Subcutaneous adipose tissue (tissue), 4 donors: ENCODE measurements around the gene TSHB. TPM values are rescaled to one million over a fixed set of nuclear protein-coding genes. Genes with fewer than 3 reads are reported as not detected.

Source experiments
- total RNA-seq, 4 donors: library from RNA; depleted of rRNA; stranded (reverse); fragments of >200 nt; gene quantifications; one replicate each; pipeline ENCODE4 v1.1.0, GENCODE V29; 2016
- TF ChIP-seq, protein P1 (sequence below): fragments of 450-650 bp; IDR thresholded peaks from one replicate; pipeline ENCODE4 v1.5.1; 2016; ENCODE audit warnings: low read depth, mild to moderate bottlenecking, control low read depth, antibody characterized with exemption, moderate library complexity

Gene TSHB
- total RNA-seq, 4 donors from 2014 or later = not detected

DNA sequence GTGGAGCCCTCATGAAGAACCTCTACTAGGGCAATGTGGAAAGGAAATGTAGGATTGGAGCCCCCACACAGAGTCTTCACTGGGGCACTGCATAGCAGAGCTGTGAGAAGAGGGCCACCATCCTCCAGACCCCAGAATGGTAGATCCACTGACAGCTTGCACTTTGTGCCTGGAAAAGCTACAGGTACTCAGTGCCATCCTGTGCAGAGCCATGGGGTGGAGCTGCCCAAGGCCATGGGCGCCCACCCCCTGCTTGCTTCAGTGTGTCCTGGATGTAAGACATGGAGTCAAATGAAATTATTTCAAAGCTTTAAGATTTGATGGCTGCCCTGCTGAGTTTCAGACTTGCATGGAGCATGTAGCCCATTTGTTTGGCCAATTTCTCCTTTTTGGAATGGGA, 17.2 kb upstream of the TSHB start:
- TF ChIP-seq, protein P1, sequence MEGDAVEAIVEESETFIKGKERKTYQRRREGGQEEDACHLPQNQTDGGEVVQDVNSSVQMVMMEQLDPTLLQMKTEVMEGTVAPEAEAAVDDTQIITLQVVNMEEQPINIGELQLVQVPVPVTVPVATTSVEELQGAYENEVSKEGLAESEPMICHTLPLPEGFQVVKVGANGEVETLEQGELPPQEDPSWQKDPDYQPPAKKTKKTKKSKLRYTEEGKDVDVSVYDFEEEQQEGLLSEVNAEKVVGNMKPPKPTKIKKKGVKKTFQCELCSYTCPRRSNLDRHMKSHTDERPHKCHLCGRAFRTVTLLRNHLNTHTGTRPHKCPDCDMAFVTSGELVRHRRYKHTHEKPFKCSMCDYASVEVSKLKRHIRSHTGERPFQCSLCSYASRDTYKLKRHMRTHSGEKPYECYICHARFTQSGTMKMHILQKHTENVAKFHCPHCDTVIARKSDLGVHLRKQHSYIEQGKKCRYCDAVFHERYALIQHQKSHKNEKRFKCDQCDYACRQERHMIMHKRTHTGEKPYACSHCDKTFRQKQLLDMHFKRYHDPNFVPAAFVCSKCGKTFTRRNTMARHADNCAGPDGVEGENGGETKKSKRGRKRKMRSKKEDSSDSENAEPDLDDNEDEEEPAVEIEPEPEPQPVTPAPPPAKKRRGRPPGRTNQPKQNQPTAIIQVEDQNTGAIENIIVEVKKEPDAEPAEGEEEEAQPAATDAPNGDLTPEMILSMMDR = no peak

DNA sequence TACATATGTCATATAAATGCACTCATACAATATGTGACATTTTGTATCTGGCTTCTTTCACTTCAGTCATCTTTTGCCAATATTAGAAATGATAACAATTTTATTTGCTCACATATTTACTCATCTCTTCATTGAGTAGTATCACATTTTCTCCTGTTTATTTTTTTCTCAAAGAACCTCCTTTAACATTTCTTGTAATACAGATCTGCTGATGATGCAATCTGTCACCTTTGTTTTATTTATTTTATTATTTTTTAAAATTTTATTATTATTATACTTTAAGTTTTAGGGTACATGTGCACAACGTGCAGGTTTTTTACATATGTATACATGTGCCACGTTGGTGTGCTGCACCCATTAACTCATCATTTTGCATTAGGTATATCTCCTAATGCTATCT, 15.8 kb upstream of the TSHB start:
- TF ChIP-seq, protein P1 = no peak

DNA sequence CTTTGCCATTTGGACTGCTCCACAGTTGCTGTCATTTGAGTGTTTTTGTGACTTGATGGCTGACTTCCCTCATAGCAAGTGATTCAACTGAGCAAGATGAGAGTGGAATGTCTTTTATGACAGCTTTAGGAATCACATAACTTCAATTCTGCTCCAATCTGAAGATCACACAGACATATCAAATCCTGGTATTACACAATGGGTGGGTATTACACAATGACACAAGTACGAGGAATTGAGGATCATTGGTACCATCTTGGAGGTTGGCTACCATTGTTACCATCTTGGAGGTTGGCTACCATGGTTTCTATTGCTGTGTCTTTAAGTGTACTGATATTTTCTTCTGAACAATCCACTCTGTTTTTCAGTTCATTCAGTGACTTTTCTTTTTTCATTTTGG, 8.5 kb upstream of the TSHB start:
- TF ChIP-seq, protein P1 = no peak

DNA sequence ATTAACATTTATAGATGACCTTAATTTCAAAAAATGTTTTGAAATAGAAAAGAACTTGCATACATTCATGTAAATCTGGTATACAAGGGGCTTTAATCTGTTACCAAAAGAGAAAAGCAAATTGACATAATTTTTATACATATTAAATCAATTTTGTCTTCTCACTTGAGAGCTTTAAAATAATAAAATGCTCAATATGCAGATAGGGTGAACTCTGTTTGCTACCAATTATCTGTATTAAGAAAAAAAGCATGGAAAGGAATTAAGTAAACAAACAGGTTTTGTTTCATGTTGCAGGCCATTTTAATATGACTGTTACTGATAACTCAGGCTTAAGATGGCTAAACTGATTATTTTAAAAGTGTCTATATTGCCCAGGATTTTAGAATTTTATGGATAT, 6.0 kb upstream of the TSHB start:
- TF ChIP-seq, protein P1 = no peak

DNA sequence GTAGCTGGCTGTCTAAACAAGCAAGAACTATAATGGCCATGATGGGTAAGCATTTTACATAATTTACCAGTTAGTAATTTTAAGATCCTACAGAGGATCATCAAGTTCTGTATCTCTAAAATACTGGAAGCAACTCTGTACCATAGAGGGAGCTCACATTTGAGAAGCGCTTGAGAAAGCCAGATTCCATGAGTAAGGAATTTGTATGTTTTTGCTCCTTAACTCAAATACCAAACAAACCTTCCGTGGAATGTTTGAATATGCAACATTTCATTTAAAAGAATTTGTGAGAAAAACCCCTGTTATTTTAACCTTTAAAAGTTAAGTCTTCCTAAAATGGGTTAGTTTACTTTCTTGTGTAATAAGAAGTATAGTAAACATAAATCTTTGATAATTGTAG, 2.0 kb downstream of the TSHB start:
- TF ChIP-seq, protein P1 = no peak

DNA sequence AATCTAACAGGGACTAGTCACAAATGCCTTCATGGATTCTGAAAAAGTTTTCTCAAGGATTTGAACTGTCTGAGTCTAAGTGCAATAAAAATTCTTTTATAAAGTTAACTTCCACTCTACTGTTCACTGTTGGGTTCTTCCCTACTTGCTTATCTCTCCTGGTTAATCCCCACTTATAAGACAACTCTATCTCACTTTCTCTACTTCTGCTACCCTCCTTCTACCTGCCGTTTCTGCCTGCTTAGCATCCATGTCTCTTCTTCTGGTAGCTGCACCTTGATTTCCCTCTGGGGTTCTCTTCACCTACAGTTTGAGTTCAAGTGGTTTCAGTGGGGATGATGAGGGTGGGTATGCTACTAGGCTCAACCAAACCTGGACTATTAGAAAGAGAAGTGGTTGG, 6.0 kb downstream of the TSHB start:
- TF ChIP-seq, protein P1 = no peak

DNA sequence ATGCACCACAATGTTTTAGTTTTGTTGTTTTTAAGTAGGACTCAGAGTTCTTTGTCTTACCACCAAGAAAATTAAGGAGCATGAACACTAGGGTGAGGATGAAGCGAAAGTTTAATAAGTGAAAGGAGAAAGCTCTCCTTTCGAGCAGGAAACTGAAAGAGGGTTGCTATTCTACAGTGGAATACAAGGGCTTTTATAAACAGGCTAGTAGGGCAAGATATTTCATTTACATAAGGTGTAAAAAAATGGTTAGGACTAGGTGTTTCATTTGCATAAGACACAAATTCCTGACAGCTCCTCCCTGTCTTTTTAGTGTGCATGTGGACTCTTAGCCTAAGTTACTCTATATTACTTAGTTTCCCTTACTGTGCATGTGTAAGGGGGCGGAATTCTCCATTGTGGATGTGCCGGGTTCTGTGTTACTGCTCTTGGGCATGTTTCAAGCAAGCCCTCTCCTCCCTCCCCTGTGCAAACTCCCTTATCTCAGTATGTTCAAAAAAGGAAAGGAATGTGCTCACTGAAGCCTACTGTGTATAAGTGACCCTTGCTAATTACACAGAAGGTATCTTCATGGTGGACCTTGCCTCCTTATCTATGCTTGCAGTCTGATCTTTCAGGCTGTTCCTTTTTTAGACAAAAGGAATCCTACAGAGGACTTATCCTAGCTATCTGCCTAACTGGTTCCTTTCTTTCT, 7.3 kb downstream of the TSHB start:
- TF ChIP-seq, protein P1 = no peak
